NCI-H526 (cell line): Measurements from ENCODE around the gene RLN3.
"Not testable (repeated sequence)": the region's sequence is repeated elsewhere in the genome, so short reads cannot be mapped to it uniquely, and the experiment has no call there.

ENCODE experiments used
- DNase-seq, 2 experiments: peaks; one replicate each; lab custom pipeline; 2025; lab: John Stamatoyannopoulos, UW

Gene RLN3

DNA sequence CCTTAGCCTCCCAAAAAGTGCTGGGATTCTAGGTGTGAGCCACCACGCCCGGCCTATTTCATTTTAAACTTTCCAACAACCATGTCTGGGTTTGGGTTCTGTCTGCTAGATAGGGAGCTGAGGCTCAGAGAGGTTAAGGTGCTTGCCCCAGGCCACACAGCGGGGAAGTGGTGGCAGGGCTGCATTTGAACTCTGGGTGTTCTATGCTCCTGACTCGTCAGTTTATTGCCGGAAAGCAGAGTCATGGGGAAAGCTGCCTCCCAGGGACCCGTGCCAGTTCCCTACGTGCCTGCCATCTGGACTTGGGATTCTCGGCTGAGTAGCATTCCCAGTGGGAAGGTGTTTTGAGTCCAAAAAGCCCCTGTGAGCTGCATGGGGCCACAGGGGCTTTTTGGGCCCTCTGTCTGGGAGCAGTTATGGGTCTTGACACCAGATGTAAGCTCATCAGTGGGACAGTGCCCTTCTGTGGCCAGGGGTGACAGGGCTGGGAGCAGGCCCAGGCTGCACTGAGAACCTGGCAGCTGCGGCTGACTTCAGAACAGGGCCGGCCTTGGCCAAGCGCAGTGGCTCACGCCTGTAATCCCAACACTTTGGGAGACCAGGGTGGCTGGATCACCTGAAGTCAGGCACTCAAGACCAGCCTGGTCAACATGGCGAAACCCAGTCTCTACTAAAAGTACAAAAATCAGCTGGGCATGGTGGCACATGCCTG is 32.8 kb upstream of the RLN3 start:
- DNase-seq = no peak

DNA sequence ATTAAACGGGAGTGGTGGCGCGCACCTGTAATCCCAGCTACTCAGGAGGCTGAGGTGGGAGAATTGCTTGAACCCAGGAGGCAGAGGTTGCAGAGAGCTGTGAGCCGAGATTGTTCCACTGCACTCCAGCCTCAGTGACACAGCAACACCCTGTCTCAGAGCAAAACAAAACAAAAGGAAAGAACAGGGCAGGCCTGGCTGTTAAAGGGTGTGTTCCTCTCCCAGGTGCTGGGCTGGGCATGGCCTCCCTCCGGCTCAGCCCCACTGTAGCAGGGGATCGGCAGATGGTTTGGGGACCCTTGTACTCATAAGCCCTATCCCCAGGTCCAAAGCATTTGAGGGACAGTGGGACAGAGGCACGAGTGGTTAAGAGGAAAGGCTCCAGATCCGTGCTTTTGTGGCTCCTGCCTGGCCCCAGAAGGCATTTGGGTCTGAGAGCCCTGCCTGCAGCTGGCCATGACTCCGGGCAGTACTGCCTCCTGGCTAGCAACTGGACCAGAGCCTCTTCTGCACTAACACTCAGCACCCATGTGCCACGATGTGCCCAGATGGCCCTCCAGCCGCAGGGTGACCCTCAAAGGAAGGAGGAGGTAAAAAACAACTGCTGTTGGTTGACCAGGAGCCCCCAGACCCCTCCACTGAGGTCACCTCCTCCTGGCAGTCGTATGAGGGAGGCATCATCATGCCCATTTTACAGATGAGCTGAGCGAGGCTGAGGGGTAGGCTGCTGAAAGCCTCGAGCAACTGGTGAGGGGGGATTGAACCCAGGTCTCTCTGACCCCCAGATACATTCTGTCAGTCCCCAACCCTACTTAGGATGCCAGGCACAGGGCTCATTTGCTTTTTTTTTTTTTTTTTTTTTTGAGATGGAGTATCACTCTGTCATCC is 31.8 kb upstream of the RLN3 start:
- no peak for DNase-seq

DNA sequence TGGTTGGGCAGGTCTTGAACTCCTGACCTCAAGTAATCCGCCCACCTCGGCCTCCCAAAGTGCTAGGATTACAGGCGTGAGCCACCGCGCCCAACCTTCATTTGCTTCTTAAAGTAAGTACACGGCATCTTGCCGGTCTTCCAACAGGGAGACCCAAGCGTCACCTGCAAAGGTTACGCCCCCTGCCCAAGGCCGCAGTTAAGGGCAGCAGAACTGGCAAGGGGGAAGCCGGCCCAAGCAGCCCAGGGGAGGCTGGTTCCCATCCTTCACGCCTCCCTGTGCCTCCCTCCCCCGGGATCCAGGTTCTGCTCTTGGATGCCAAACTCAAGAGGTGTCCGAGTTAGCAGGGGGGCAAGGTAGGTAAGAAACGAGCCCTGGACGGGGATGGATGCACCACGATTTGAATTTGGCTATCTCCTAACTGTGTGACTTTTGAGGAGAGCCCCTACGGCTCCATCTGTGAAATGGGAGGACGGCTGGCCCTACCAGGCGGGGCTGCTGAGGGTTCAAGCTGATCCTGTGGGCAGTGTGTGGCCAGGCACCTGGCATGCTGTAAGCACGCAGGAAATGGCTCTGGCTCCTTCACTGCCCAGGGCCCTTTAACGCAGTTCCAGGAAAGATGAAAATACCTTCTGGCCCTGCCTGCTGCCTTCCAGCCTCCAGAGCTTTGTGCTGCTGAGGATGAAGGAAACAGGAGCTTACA is 30.9 kb upstream of the RLN3 start:
- no peak for DNase-seq

DNA sequence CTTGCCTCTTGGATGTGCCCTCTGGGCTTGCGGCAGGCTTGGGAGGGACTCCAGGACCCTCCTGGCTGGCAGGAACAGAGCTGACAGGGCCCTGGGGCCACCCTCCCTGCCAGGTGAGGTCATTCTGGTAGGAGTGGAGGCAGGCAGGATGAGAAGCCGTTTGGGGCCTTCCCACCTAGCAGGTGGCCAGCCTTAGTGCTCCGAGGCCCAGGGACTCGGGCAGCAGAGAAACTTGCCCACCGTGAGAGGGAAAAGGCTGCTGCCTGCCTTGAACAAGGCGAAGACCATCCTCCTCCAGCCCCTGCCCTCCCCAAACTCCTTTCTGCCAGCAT is 30.4 kb upstream of the RLN3 start:
- no peak for DNase-seq

DNA sequence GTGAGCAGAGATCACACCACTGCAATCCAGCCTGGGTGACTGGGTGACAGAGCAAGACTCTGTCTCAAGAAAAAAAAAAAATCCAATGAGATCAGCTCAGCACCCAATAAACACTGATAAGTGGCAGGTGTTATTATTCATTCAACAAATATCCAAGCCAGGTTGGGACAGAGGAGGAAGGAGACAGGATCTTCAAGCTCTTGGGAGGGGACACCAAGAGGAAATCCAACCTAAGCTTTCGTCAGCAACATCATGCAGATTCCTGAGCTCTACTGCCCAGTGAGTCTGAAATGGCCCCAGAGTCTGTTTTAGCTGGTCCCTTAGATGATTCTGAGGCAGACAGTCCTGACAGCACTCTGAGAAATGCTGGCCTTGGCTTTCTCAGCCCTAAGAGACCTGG is 29.5 kb upstream of the RLN3 start:
- DNase-seq = no peak

DNA sequence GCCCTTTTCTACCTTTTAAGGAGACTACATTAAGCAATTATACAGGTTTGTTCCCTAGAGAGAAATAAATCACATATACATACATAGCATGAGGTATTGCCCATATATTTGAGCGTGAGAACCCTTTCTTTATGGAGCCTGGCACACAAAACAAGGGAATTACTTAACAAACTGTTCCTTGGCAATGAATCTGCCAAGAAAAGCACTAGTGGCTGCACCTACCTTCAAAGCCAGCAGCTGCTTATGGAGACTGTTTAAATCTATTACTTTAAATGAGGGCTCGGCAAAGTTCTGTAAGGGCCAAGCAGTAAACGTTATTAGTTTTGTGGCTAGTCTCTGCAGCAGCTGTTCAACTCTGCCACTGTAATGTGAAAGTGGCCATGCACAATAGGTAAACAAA is 28.9 kb upstream of the RLN3 start:
- DNase-seq = no peak

DNA sequence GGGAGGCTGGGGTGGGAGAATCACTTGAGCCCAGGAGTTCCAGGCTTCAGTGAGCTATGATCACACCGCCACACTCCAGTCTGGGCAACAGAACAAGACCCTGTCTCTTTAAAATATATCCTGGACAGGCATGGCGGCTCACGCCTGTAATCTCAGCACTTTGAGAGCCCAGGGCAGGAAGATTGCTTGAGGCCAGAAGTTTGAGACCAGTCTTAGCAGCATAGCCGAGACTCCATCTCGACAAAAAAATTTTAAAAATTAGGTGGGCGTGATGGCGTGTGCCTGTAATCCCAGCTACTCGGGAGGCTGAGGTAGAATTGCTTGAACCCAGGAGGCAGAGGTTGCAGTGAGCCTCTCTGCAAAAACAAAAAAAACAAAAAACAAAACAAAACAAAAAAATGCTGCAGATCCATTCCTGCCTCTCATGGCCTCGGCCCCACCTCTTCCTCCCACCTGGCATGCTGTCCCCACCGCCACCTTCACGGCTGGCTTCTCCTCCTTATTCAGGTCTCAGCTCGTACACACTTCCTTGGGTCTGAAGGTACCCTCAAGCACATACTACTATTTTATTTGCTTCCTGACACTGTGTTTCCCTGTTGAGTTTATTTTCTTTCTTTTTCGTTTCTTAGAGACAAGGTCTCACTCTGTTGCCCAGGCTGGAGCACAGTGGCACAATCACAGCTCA is 27.1 kb upstream of the RLN3 start:
- DNase-seq = no peak

DNA sequence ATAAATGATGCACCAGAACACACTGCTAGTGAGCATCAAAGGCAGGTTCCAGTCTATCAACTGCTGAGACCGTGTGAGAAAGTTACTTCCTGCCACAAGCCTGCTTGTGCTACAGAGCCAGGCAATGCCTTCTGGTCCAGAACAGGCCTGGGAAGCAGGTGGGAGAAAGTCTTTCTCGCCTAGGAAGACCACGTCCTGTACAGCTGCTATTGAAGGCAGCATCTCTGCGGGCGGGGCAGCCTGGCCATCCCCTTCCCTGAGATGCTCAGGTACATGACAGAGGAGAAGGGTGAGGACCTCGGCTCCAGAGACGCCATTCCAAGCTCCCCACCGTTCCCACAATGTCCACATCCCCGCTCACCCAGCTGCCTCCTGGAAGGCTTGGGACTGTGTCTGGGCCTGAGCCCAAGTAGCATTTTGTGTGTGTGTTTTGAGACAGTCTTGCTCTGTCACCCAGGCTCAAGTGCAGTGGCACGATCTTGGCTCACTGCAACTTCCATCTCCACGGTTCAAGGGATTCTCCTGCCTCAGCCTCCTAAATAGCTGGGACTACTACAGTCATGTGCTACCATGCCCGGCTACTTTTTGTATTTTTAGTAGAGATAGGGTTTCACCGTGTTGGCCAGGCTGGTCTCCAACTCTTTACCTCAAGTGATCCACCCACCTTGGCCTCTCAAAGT is 25.2 kb upstream of the RLN3 start:
- no peak for DNase-seq

DNA sequence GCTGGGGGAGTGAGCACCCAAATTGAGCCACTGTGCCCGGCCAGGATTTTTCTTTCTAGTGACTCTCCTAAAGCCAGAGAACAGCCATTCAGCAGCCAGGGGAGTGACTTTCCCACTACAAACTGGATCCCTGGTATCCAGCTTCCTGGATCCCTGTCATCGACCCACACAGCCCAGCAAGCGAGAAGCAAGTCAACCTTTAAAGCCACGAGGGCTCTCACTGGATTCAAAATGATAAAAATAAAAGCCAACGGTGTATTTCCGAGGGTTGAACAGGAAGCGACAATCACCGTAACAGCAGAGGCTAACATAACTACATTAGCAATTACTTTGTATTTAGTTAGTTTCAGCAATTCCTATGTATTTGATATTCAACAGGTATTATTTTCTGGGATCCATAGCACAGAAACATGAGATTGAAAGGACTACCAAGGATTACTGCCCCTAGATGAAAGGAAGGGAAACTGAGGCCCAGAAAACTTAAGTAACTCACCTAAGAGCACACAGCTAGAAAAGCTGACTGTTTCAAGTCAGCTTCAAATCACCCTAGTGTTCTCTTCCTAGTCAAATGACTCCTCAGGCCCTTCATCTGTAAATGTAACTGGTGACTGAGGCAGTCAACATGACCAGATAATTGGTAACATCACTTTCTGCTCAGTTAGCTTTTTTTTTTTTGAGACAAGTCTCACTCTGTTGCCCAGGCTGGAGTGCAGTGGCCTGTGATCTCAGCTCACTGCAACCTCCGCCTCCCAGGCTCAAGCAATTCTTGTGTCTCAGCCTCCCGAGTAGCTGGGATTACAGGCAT is 24.5 kb upstream of the RLN3 start:
- no peak for DNase-seq

DNA sequence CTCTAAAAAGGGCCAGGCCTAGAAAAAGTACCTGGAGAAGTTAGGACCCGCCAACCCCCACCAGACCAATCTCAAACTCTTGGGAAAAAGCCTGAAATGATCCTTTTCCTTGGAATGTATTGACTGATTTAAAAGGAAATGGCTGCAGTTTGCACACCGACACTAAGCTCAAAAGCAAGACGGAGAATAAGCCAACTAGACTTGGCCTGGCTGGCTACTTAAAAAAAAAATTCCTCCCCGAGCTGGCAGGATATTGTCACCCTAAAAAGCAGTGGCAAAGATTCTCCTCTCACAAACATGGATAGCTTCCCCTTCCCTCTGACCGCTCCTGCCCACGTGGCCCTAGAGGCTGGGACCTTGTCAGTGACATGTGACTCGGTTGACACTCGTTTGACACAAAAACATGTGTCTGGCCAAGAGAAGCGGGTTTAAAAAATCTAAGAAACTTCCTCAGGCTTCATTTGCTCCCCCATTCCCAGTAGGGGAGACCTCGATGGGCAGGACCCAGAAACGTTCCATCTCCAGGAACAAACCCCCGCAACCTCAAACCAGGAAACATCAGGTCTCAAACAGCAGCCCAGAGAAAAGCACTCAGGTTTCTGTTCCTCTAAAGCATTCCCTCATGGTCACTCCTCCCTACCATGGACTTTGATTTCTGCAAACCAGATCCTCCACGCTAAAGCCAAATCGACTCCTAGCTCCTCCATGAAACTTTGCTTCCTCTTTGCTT is 23.2 kb upstream of the RLN3 start:
- no peak for DNase-seq

DNA sequence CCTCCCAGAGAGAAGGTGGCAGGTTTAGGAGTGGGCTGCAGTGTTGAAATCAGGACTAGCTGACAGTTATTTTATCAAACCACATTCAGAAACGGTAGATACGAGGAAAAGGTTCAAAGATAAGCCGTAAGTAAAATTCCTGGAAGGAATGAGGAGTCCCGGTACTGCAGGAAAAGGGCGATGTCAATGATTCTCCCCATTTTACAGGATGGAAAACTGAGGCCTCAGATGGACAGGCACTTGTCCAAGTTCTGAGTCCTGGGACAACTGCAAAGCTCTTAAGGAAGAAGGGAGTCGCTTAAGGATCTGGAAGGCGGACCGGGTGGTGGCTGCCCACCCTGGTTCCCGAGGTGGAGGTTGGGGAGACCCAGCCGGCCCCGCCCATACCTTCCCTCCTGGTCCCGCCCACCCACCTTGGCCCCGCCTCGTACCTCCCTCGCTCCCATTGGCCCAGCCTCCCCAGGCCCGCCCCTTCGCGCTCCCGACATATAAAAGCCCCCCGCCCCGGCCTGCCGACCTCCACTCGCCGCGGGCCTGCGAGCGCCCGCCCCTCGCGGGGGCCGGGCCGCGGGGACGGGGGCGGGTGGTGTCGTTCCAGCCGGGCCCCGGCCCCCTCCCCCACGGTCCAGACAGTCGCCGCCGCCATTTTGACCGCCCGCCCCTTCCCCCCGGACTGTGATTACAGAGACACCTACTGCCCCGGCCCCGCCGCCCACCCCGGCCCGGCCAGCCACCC is 22.4 kb upstream of the RLN3 start:
- peak in 1 of 2 experiments; percentile 82 for DNase-seq

DNA sequence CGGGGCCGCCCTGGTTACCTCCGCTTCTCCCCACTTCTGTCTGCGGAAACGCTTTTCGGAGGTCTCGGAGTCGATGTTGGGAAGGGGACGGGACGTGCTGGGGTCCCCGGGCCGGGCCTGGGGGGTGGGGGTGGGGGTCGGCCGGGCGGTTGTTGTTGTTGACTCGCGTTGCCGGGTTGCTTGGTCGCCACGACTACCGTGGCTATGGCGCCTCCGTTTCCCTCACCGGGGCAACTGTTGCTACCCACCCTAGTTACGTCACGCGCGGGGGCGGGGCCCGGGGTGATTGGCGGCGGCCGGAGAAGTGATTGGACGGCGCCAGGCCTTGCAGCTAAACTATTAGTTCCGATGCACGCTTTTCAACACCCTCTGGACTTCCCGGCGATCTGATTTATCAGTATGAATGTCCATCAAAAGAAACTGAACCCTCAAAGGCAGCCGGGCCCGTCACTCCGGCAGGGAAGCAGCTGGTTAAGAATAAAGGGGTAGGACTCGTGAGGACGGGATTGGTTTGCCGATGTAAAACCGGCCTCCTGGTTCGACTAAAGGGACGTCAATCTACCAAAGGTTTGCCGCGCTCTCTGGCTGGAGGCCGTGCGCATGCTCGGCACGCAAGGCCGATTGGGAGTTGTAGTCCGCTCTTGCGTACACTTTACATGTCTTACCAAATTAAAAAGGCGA is 21.7 kb upstream of the RLN3 start, which contains the start of gene RFX1:
Gene RFX1, minus strand, starts transcription at position 236 of the 681 bp plus-strand sequence. CDS start 12,477 bp downstream, outside the sequence.
- peak; percentile 96 to 99 for DNase-seq

DNA sequence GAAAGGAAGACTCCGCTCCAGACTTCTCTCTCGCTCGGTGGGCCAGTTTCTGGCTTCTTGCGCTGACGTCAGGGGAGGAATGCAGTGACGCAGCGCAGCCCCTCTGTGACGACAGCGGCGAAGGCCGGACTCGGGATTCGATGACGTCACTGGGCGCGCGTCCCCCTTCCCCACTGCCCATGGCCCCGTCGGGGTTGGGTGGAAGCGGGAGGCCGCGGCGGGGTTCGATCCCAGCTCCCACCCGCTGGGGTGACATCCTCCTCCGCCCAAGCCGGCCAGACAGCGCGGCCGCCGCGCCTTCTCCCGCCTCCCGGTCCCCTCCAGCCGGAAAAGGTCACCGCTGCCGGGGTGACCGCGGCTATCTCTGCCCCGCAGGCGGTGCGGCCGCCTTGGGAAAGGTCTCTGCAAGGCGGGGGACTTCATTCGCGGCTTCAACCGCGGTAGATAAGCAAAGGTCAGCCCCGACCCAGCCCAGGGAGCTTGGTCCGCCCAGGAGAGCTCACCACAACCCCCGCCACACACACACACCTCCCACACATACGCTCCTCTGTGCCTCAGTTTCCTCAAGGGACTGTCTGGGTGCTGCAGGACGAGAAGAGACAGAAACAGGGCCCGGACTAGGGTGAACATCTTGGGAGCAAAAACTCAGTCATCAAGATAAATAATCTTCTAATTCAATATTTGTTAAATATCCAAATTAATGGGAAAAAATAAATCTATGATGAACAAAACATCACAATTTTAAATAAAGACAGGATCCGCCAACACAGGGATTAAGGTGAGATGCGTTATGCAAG is 21.0 kb upstream of the RLN3 start:
- DNase-seq = peak in 1 of 2 experiments; percentile 85

DNA sequence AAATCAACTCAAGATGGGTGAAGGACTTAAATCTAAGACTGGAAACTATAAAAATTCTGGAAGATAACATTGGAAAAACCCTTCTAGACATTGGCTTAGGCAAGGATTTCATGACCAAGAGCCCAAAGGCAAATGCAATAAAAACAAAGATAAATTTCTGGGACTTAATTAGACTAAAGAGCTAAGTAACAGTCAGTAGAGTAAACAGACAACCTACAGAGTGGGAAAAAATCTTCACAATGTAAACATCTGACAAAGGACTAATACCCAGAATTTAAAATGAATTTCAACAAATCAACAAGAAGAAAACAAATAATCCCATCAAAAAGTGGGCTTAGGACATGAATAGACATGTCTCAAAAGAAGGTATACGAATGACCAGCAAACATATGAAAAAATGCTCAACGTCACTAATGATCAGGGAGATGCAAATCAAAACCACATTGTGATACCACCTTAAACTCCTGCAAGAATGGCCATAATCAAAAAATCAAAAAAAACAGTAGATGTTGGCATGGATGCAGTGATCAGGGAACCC is 15.5 kb upstream of the RLN3 start:
- no peak for DNase-seq

DNA sequence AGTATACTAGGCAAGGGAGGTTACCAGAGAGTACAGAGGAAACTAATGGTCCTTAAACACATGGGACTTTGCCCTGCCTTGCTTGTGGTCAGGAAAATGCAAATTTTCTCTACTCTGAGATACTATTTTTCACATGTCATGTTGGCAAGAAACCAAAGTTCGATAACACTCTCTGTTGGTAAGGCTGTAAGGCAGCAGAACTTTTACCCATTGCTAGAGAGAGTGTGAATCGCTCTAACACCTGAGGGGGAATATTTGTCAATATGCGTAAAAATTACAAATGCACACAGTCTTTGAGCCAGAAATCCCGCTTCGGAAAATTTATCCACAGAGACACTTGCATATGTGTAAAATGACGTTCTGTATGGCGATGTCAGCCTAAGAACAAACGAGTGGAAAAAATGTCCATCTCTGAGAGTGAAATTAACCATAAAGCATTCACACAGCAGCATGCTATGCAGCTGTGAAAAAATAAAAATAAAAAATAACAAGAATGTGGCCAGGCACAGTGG is 12.4 kb upstream of the RLN3 start:
- peak; percentile 55 to 78 for DNase-seq

DNA sequence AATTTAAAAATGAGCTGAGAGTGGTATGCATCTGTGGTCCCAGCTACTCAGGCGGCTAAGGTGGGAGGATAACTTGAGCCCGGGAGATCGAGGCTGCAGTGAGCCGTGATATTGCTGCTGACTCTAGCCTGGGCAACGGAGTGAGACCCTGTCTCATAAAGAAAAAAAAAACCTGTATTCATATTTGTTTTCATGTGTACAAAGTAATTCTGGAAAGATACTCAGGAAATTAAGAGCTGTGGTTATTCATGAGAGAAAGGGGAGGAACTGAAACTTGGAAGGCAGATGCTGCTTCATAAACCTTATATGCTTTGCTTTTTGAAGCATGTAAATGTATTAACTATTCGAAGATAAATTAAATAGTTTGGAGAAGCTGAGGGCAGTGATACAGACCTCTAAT is 8.8 kb upstream of the RLN3 start:
- no peak for DNase-seq

DNA sequence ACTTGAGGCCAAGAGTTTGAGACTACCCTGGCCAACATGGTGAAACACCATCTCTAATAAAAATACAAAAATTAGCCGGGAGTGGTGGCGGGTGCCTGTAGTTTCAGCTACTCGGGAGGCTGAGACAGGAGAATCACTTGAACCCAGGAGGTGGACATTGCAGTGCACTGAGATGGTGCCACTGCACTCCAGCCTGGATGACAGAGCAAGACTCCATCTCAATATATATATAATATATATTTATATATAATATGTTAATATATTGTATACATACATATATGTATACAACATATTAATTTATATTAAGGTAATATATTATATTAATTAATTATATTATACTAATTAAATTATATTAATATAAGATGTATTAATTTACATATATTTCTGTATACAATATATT is 8.2 kb upstream of the RLN3 start:
- DNase-seq = not testable (repeated sequence)
